ENCODE results near the gene XRRA1.
A peak's percentile ranks its signal among the peaks of the same experiment; 100 is the strongest.
"Not testable (repeated sequence)": the region's sequence is repeated elsewhere in the genome, so short reads cannot be mapped to it uniquely, and the experiment has no call there.

Gene XRRA1, protein sequence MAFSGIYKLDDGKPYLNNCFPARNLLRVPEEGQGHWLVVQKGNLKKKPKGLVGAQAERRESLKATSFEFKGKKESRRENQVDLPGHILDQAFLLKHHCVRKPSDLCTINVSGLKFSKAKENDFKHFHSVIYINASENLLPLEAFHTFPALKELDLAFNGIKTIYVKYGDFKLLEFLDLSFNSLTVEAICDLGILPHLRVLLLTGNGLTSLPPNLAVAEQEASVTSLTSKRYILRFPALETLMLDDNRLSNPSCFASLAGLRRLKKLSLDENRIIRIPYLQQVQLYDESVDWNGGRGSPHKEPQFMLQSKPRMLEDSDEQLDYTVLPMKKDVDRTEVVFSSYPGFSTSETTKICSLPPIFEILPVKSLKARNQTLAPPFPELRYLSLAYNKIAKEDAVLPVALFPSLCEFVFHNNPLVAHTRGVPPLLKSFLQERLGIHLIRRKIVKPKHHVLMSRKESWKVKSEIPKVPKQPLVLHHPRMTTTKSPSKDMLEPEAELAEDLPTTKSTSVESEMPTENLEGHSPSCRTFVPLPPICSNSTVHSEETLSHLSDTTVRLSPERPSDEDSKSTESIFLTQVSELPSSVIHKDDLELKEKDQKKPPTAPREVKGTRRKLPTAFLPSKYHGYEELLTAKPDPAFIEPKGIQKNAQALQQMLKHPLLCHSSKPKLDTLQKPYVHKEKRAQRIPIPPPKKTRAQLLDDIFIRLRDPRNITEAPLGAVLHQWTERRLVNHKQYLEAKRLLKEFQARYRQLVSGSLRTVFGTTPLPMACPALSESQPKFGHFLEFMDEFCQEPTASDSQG

DNA sequence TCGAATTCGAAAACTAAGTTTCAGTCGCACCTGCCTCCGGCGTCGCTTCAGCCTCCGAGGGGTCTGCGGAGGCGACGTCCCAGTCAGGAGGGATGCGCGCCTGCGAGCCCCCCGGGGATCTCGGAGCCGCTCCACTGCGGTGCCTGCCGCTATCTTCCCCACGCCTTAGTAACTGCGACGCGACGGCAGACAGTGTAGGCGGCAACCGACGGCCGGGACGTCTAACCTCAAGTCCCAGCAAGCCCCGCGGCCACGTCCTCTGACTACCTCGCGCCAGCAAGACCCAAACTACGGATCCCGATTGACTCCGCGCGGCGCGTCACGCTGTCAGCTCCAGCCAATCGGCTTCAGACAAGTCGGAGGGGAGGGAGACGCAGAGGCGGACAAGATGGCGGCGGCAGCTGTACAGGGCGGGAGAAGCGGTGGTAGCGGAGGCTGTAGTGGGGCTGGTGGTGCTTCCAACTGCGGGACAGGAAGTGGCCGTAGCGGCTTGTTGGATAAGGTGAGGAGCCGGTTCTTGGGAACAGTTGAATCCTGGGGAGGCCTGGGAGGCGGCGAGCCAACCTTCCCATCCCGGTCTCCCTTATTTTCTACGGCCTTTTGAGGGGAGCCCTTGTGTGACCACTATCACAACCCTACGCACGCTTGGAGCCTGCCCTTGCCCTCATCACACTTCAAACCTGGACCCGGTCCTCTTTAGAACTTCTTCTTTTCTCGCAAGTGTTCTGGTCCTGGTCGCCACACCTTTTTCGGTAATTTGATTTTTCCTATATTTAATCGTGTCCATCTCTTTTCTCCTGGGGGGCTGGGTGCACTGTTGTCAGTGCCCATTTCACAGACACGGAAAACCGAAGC, at the start of gene XRRA1, which contains the start of gene SPCS2:
TSS of gene XRRA1 (minus strand) at position 194 of the 855 bp plus-strand sequence. CDS start 8,213 bp downstream, outside the sequence.
TSS of gene SPCS2 (plus strand) at position 369 of the 855 bp plus-strand sequence. CDS start at position 389, 20 bp downstream.
- DNase-seq = peak; percentile 97 to 98

DNA sequence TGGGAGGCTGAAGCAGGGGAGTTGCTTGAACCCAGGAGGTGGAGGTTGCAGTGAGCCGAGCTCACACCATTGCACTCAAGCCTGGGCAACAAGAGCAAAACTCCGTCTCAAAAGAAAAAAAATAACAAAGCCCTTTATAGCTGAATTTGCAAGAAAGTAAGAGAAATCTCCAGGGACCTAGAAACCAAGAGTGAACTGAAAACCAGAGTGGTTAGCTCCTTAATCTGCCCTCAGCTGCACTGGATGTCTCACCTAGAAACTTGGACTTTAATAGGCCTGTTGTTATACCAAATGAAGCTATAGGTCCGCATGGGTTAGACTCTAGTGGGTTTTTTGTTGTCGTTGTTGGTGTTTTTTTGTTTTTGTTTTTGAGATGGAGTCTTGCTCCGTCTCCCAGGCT, 44.0 kb upstream of the XRRA1 start:
- no peak for DNase-seq

- DNase-seq = no peak
These were observed 42.0 kb upstream of the XRRA1 start for GRCh38 chr11:74990941-74991340.

- DNase-seq = peak in 1 of 2 donors; percentile 9
These were observed 41.3 kb upstream of the XRRA1 start for GRCh38 chr11:74990150-74990549.

- peak in 1 of 2 donors; percentile 25 for DNase-seq
These were observed 40.4 kb upstream of the XRRA1 start for GRCh38 chr11:74989260-74989638.

GRCh38 chr11:74988541-74989259, 39.8 kb upstream of the XRRA1 start, which contains the start of gene NEU3:
NEU3 (plus strand) TSS chr11:74988933; CDS start chr11:74989061, 128 bp downstream.
- DNase-seq = peak; percentile 81 to 87

DNA sequence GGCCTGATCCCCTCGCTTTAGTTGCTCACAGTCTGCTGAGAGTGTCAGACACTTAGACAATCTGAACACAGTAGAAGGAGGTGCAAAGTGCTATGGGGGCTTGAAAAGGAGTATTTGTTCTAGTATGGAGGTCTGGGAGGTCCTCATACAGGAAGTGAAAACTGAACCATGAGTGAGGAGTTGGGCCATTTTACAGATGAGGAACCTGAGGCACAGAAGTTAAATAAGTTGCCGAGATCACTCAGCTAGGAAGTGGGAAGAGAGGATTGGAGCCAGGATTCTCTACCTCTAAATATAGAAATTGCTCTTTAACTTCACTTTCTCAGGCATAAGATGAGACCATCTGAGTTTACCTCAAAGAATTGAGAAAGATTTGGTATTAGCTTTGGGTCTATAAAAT, 35.8 kb upstream of the XRRA1 start:
- DNase-seq = no peak

DNA sequence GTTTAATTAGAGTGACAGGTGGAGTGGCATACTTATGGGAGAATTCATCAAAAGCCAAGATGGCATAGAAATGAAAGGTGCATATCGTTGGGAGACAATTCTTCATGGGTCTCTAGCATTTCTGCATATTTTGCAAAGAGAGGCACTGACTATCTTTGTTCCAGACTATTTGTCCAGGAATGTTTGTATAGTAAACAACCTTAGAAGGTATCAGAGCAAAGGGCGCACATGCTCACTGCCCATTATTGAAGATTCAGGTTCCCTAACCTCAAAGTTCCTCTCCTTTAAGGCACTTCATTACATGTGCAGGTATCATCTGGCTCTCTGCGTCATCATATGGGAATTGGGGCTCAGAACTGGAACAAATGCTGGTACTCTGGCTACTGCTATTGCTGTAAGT, 35.2 kb upstream of the XRRA1 start:
- no peak for DNase-seq

DNA sequence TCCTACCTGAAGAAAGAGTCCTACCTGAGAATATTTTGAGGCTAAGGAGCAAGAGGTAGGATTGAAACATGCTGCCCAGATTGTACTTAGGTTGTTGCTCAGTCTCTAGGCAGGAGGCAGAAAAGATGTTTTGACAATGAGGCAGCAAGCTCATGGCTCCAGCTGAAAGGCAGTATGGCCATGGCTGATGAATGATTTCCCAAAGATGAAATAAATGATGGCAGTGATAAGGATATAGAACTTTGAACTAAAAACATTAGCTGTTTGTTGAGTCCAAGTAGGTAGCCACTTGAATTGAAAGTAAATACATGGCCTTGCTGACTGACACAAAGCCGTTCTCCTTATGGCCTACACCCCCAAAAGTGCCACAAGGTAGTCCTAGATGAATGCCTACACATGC, 33.0 kb upstream of the XRRA1 start:
- no peak for DNase-seq

DNA sequence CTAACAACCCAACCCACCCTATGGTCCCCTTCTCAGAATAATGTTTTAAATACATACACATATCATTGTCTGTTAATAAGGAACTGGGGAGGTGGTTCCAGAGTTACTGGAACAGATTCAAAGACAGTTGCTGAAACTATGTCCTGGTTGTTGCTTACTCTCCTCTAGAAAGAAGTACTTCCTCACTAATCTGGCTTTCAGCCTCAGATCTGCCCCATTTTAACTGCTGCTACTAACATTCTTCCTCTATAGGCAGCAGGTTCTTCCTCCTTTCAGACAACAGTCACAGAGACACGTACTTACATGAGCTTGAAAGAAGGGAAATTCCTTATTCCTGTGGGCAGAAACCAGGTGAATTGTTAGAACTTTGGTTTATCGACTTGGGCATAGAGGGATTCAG, 31.7 kb upstream of the XRRA1 start:
- DNase-seq = no peak

GRCh38 chr11:74978041-74978440, 29.1 kb upstream of the XRRA1 start:
- no peak for DNase-seq

DNA sequence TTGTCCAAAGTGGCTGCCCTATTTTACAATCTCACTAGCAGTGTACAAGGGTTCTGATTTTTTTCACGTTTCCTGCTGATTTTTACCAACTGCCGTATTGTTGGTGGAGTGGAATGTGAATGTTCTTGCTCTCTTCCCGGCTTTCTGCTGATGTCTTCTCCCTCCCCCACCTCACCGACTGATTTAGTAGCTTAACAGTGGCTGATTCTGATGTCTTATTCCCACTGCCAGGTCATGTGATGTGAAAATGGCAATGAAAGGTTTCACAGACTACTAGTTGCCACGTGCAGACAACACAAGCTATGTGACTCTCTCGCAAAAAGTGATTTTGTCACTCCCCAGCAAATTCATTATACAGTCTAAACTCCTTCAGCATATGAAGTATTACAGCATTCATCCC, 22.5 kb upstream of the XRRA1 start:
- DNase-seq = no peak

DNA sequence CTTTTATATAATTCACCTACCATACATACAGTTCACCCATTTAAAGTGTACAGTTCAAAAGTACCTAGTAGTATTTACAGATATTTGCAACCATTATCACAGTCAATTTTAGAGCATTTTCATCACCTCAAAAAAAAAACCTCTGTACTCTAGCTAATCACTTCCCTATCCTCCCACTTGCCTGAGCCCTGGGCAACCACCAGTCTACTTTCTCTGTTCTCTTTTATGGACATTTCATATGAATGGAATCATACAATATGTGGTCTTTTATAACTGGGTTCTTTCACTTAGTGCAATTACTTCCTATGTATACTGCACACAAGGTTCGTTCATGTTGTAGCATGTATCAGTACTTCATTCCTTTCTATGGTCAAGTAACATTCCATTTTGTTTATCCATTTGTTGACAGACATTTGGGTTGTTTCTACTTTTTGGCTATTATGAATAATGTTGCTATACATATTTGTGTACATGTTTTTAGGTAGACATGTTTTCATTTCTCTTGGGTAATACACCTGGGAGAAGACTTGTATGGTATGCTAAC, 22.0 kb upstream of the XRRA1 start:
- no peak for DNase-seq

DNA sequence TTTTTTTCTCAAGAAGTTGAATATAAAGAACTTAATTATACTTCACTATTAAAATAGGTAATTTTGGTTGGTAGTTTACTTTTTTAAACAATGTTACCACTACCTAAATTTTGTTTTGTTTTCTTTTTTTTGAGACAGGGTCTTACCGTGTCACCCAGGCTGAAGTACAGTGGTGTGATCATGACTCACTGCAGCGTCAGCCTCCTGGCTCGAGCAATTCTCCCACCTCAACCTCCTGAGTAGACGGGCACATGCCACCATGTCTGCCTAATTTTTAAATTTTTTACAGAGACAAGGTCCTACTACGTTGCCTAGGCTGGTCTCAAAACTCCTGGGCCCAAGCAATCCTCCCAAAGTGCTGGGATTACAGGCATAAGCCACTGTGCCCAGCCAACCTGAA, 17.8 kb upstream of the XRRA1 start:
- no peak for DNase-seq

- not testable (repeated sequence) for DNase-seq
These were observed 11.2 kb upstream of the XRRA1 start for GRCh38 chr11:74960128-74960527.

DNA sequence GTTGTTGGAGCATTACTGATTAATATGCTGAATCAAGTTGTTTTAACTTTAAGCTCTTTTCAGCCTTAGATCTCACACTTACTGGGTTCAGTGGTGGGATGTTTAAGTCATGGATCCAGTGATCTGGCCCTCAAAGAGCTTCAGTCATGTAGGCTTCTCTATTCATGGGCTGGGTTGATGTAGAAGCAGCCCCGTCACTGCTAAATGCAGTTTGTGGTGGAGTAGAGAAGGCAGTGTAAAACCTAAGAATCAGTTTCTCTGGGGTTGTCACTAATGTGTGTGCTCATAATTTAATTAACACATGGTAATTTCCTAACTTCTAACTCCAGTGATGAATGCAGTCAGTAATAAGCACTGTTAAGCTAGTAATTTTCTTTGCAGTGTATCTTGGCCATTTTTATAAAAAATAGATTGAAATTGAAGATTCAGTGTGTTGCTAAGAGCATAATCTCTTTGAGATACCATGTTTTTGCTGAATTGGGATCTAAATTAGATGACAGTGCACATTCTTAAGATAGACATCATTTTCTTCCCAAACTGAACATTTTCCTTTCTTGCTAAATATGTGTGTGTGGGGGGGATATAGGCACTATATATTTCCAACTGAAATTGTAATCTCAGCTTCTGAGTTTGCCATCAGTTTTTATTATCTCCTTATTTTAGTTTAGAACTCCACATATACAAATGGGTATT, 9.2 kb upstream of the XRRA1 start:
- DNase-seq = no peak

DNA sequence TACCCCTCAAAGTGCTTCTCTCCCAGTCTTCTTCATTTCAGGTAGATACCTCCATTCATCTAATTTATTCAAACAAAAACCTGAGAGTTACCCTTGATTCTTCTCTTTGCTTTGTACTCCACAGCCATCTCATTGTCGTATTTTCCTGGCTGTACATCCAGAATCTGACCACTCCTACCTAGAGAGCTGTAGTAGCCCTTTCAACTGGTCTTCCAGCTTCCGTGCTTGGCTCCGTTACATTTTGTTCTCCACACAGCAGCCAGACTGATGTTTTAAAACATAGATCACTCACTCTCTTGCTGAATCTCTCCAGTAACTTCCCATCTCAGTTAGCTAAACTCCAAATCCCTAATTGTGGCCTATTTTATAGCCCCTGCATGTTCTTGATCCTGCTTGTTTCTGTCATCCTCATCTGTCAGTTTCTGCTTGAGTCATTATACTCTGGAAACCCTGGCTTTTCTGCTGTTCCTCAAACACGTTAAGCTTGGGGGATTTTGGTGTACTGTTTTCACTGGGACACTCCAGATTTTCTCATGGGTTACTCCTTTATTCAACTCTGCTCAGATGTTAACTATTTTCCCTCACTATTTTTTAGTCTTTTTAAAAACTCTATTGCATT, 7.6 kb upstream of the XRRA1 start:
- DNase-seq = no peak

DNA sequence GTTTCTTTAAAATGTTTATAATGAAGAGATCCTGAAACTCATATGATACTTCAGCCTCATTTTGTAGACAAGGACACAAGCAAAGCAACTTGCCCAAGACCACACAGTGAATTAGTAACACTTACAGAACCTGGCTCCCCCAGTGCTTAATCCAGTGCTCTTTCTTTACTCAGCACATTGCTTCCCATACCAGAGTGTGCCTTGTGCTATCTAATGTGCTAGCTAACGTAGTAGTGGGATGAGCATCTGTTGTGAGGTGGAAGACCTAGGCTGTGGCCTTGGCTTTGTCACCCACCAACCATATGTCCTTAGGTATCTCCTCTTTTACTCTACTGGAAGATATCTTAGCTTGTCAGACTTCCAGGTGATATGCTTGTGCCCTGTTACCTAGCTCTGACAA, 5.3 kb upstream of the XRRA1 start:
- DNase-seq = no peak

GRCh38 chr11:74953451-74953850, 4.6 kb upstream of the XRRA1 start:
- DNase-seq = no peak

GRCh38 chr11:74952752-74953151, 3.9 kb upstream of the XRRA1 start:
- DNase-seq = no peak

DNA sequence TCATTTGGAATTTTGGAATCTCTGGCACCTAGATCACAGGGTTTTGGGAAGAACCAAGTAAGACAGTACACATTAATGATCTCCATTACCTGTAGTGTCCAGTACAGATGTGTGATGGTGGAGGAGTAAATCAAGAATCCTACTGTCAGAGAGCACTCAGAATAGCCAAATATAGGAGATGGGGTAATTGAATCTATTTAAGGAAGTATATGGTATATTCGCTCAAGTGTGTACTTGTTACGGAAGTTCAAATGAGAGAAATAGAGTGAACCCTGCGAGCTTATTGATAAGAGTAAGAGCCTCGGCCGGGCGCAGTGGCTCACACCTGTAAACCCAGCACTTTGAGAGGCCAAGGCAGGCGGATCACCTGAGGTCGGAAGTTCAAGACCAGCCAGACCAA, 2.3 kb upstream of the XRRA1 start:
- DNase-seq = no peak
